ENCODE data around the gene HNRNPUL1.
A peak's percentile ranks its signal among the peaks of the same experiment; 100 is the strongest.

The HNRNPUL1 gene

GRCh38 chr19:41264581-41265394 is 616 bp downstream of the HNRNPUL1 start:
- Histone ChIP-seq H3K4me3 (ENCODE audit: low read length in 2 of 2) (peak overlapping the region; percentile 88 to 98), H2BK12ac (ENCODE audit: low read length) (no peak overlapping the region), H3K36me3 (replicated peaks in 1 of 2; ENCODE audit: control insufficient read depth in 2 of 2, insufficient read depth in 2 of 2, low read length in 2 of 2) (peaks cover 15 to 45% of the 10 kb centered on the region in 2 donors), H2BK120ac (ENCODE audit: low read depth, low read length) (peak overlapping the region; percentile 98), H2AK5ac (ENCODE audit: low read depth, low read length) (peak overlapping the region; percentile 99), H3K4me2 (ENCODE audit: insufficient read depth, low read length, poor library complexity, severe bottlenecking) (peak overlapping the region; percentile 74), H3K79me1 (ENCODE audit: low read depth, low read length) (peaks cover 3% of the 10 kb centered on the region), H3K14ac (ENCODE audit: low read length) (peak overlapping the region; percentile 99), H2AFZ (ENCODE audit: low read length) (peak overlapping the region; percentile 81), H2BK5ac (ENCODE audit: low read length) (peak overlapping the region; percentile 99), H3K18ac (ENCODE audit: low read length) (peak overlapping the region; percentile 100), H3K4ac (ENCODE audit: low read length) (peak overlapping the region; percentile 96), H2BK15ac (ENCODE audit: low read length) (peak overlapping the region; percentile 89), H3K23ac (ENCODE audit: low read depth, low read length, poor library complexity) (peak overlapping the region; percentile 89), H3K4me1 (ENCODE audit: control insufficient read depth in 2 of 2, insufficient read depth in 1 of 2, low read depth in 1 of 2, low read length in 2 of 2) (peaks cover 8 to 13% of the 10 kb centered on the region in 2 donors), H3K27me3 (ENCODE audit: control insufficient read depth in 3 of 3, insufficient read depth in 3 of 3, low read depth in 1 of 3, low read length in 3 of 3) (no peaks in the 10 kb centered on the region), H4K8ac (ENCODE audit: low read depth, low read length) (peak overlapping the region; percentile 83), H3K9me3 (replicated peaks in 1 of 2; ENCODE audit: control insufficient read depth in 2 of 2, insufficient read depth in 1 of 2, low read depth in 1 of 2, low read length in 2 of 2) (no peaks in the 10 kb centered on the region), H3K27ac (replicated peaks; ENCODE audit: low read length) (peak overlapping the region; percentile 92), H4K91ac (ENCODE audit: low read depth, low read length, poor library complexity) (peak overlapping the region; percentile 97), H3K9ac (ENCODE audit: low read depth, low read length, poor library complexity) (peak overlapping the region; percentile 98)
- no peak for DNase-seq (ENCODE audit: low spot score)
- WGBS, 2 donors (ENCODE audit: extremely low coverage in 2 of 2, insufficient read length in 2 of 2, insufficient replicate concordance in 1 of 2) = no CpG with 5 or more reads among the region's 75 CpGs

GRCh38 chr19:41265395-41266153 is 1.4 kb downstream of the HNRNPUL1 start:
- Histone ChIP-seq H2BK15ac (ENCODE audit: low read length) (no peak overlapping the region), H3K9me3 (replicated peaks in 1 of 2; ENCODE audit: control insufficient read depth in 2 of 2, insufficient read depth in 1 of 2, low read depth in 1 of 2, low read length in 2 of 2) (no peaks in the 10 kb centered on the region), H3K27me3 (ENCODE audit: control insufficient read depth in 3 of 3, insufficient read depth in 3 of 3, low read depth in 1 of 3, low read length in 3 of 3) (no peaks in the 10 kb centered on the region), H3K36me3 (replicated peaks in 1 of 2; ENCODE audit: control insufficient read depth in 2 of 2, insufficient read depth in 2 of 2, low read length in 2 of 2) (peaks cover 13 to 50% of the 10 kb centered on the region in 2 donors), H4K8ac (ENCODE audit: low read depth, low read length) (no peak overlapping the region), H2BK5ac (ENCODE audit: low read length) (peak overlapping the region; percentile 99), H3K4ac (ENCODE audit: low read length) (no peak overlapping the region), H2AFZ (ENCODE audit: low read length) (peak overlapping the region; percentile 81), H3K27ac (replicated peaks; ENCODE audit: low read length) (peak overlapping the region; percentile 92), H3K18ac (ENCODE audit: low read length) (peak overlapping the region; percentile 100), H3K4me1 (ENCODE audit: control insufficient read depth in 2 of 2, insufficient read depth in 1 of 2, low read depth in 1 of 2, low read length in 2 of 2) (peaks cover 8 to 13% of the 10 kb centered on the region in 2 donors), H3K79me1 (ENCODE audit: low read depth, low read length) (peaks cover 3% of the 10 kb centered on the region), H3K4me2 (ENCODE audit: insufficient read depth, low read length, poor library complexity, severe bottlenecking) (peak overlapping the region; percentile 74), H3K14ac (ENCODE audit: low read length) (no peak overlapping the region), H2BK120ac (ENCODE audit: low read depth, low read length) (no peak overlapping the region), H3K4me3 (ENCODE audit: low read length in 2 of 2) (peak overlapping the region; percentile 88 to 98), H3K9ac (ENCODE audit: low read depth, low read length, poor library complexity) (peak overlapping the region; percentile 98), H2AK5ac (ENCODE audit: low read depth, low read length) (peak overlapping the region; percentile 99), H3K23ac (ENCODE audit: low read depth, low read length, poor library complexity) (no peak overlapping the region), H2BK12ac (ENCODE audit: low read length) (no peak overlapping the region), H4K91ac (ENCODE audit: low read depth, low read length, poor library complexity) (no peak overlapping the region)
- no CpG with 5 or more reads among the region's 17 CpGs for WGBS, 2 donors (ENCODE audit: extremely low coverage in 2 of 2, insufficient read length in 2 of 2, insufficient replicate concordance in 1 of 2)
- DNase-seq (ENCODE audit: low spot score) = no peak

GRCh38 chr19:41269055-41269454 is 4.9 kb downstream of the HNRNPUL1 start:
- no peak overlapping the region for H3K4me2 ChIP-seq (ENCODE audit: insufficient read depth, low read length, poor library complexity, severe bottlenecking)
- no peaks in the 10 kb centered on the region for H3K27me3 ChIP-seq (ENCODE audit: control insufficient read depth in 3 of 3, insufficient read depth in 3 of 3, low read depth in 1 of 3, low read length in 3 of 3)
- H3K9me3 ChIP-seq (replicated peaks in 1 of 2; ENCODE audit: control insufficient read depth in 2 of 2, insufficient read depth in 1 of 2, low read depth in 1 of 2, low read length in 2 of 2) = no peaks in the 10 kb centered on the region
- H2AK5ac ChIP-seq (ENCODE audit: low read depth, low read length) = no peak overlapping the region
- H3K27ac ChIP-seq (replicated peaks; ENCODE audit: low read length) = no peak overlapping the region
- H3K79me1 ChIP-seq (ENCODE audit: low read depth, low read length) = peaks cover 3% of the 10 kb centered on the region
- no peak for DNase-seq (ENCODE audit: low spot score)
- peaks cover 8 to 9% of the 10 kb centered on the region in 2 donors for H3K4me1 ChIP-seq (ENCODE audit: control insufficient read depth in 2 of 2, insufficient read depth in 1 of 2, low read depth in 1 of 2, low read length in 2 of 2)
- no CpG with 5 or more reads among the region's 2 CpGs for WGBS, 2 donors (ENCODE audit: extremely low coverage in 2 of 2, insufficient read length in 2 of 2, insufficient replicate concordance in 1 of 2)
- H2BK5ac ChIP-seq (ENCODE audit: low read length) = no peak overlapping the region
- H4K91ac ChIP-seq (ENCODE audit: low read depth, low read length, poor library complexity) = no peak overlapping the region
- H4K8ac ChIP-seq (ENCODE audit: low read depth, low read length) = no peak overlapping the region
- H2BK120ac ChIP-seq (ENCODE audit: low read depth, low read length) = no peak overlapping the region
- no peak overlapping the region for H2AFZ ChIP-seq (ENCODE audit: low read length)
- H3K4ac ChIP-seq (ENCODE audit: low read length) = no peak overlapping the region
- no peak overlapping the region for H2BK12ac ChIP-seq (ENCODE audit: low read length)
- H3K23ac ChIP-seq (ENCODE audit: low read depth, low read length, poor library complexity) = no peak overlapping the region
- no peak overlapping the region for H3K9ac ChIP-seq (ENCODE audit: low read depth, low read length, poor library complexity)
- H3K36me3 ChIP-seq (replicated peaks in 1 of 2; ENCODE audit: control insufficient read depth in 2 of 2, insufficient read depth in 2 of 2, low read length in 2 of 2) = peaks cover 46 to 79% of the 10 kb centered on the region in 2 donors
- no peak overlapping the region for H3K4me3 ChIP-seq (ENCODE audit: low read length in 2 of 2)
- no peak overlapping the region for H2BK15ac ChIP-seq (ENCODE audit: low read length)
- H3K18ac ChIP-seq (ENCODE audit: low read length) = no peak overlapping the region
- no peak overlapping the region for H3K14ac ChIP-seq (ENCODE audit: low read length)

GRCh38 chr19:41269571-41269970 is 5.4 kb downstream of the HNRNPUL1 start:
- Histone ChIP-seq H3K9me3 (replicated peaks in 1 of 2; ENCODE audit: control insufficient read depth in 2 of 2, insufficient read depth in 1 of 2, low read depth in 1 of 2, low read length in 2 of 2) (no peaks in the 10 kb centered on the region), H3K27ac (replicated peaks; ENCODE audit: low read length) (no peak overlapping the region), H3K4ac (ENCODE audit: low read length) (no peak overlapping the region), H3K79me1 (ENCODE audit: low read depth, low read length) (peaks cover 3% of the 10 kb centered on the region), H3K27me3 (ENCODE audit: control insufficient read depth in 3 of 3, insufficient read depth in 3 of 3, low read depth in 1 of 3, low read length in 3 of 3) (no peaks in the 10 kb centered on the region), H2BK15ac (ENCODE audit: low read length) (no peak overlapping the region), H2AFZ (ENCODE audit: low read length) (no peak overlapping the region), H3K14ac (ENCODE audit: low read length) (no peak overlapping the region), H4K8ac (ENCODE audit: low read depth, low read length) (no peak overlapping the region), H3K4me3 (ENCODE audit: low read length in 2 of 2) (no peak overlapping the region), H3K23ac (ENCODE audit: low read depth, low read length, poor library complexity) (no peak overlapping the region), H3K18ac (ENCODE audit: low read length) (no peak overlapping the region), H2BK120ac (ENCODE audit: low read depth, low read length) (no peak overlapping the region), H3K36me3 (replicated peaks in 1 of 2; ENCODE audit: control insufficient read depth in 2 of 2, insufficient read depth in 2 of 2, low read length in 2 of 2) (peaks cover 51 to 84% of the 10 kb centered on the region in 2 donors), H2BK5ac (ENCODE audit: low read length) (no peak overlapping the region), H3K4me1 (ENCODE audit: control insufficient read depth in 2 of 2, insufficient read depth in 1 of 2, low read depth in 1 of 2, low read length in 2 of 2) (peaks cover 8 to 9% of the 10 kb centered on the region in 2 donors), H4K91ac (ENCODE audit: low read depth, low read length, poor library complexity) (no peak overlapping the region), H3K9ac (ENCODE audit: low read depth, low read length, poor library complexity) (no peak overlapping the region), H3K4me2 (ENCODE audit: insufficient read depth, low read length, poor library complexity, severe bottlenecking) (no peak overlapping the region), H2BK12ac (ENCODE audit: low read length) (no peak overlapping the region), H2AK5ac (ENCODE audit: low read depth, low read length) (no peak overlapping the region)
- no CpG with 5 or more reads among the region's 5 CpGs for WGBS, 2 donors (ENCODE audit: extremely low coverage in 2 of 2, insufficient read length in 2 of 2, insufficient replicate concordance in 1 of 2)
- no peak for DNase-seq (ENCODE audit: low spot score)

Measured in neuronal stem cell (in vitro differentiated cells).